ENCODE results near the gene NPR3.

- TF ChIP-seq CTCF (conservative IDR thresholded peaks at IDR 0.05; ENCODE audit: low read depth in 2 of 2) = no peak
- no peak for TF ChIP-seq REST (IDR thresholded peaks at IDR 0.05; ENCODE audit: unreplicated experiment)
- TF ChIP-seq EZH2 (IDR thresholded peaks at IDR 0.05; ENCODE audit: low read depth, unreplicated experiment) = no peak
- no peak for TF ChIP-seq JUNB (IDR thresholded peaks at IDR 0.05; ENCODE audit: unreplicated experiment)
- TF ChIP-seq EZH2phosphoT487 (IDR thresholded peaks at IDR 0.05; ENCODE audit: unreplicated experiment) = no peak
These were observed 69.4 kb downstream of the NPR3 start for GRCh38 chr5:32780508-32780919.

All from GM23338 (cell line).